SH-SY5Y (cell line): Measurements from ENCODE around the gene IFT43.

Experiments used
- GATA2 ChIP-seq: IDR thresholded peaks from 2 replicates; pipeline ENCODE4 v1.6.1; 2011; ENCODE audit warnings: mild to moderate bottlenecking, low read depth, low read length
- GATA3 ChIP-seq: IDR thresholded peaks from 2 replicates; pipeline ENCODE4 v1.6.1; 2011; ENCODE audit warnings: low read depth, mild to moderate bottlenecking, low read length, moderate library complexity

- no peak for TF ChIP-seq GATA2
- no peak for TF ChIP-seq GATA3
Measured at GRCh38 chr14:76057914-76058313, 72.4 kb downstream of the IFT43 start.
